Nephron progenitor cell (in vitro differentiated cells): Measurements from ENCODE around the gene CEP68.

ENCODE experiments used
- DNase-seq: peaks from one replicate; pipeline ENCODE4 v3.0.0; 2021
- H3K27ac Mint-ChIP-seq: 2 replicates; pipeline ENCODE4 v1.8.0; 2021; ENCODE audit warnings: mild to moderate bottlenecking, moderate library complexity, mixed read lengths
- H3K27me3 Mint-ChIP-seq: 2 replicates; pipeline ENCODE4 v1.8.0; 2021; ENCODE audit warnings: mild to moderate bottlenecking, low read depth, mixed read lengths; ENCODE audit not compliant: poor library complexity
- H3K36me3 Mint-ChIP-seq: 2 replicates; pipeline ENCODE4 v1.8.0; 2021; ENCODE audit warnings: low read depth, mixed read lengths
- H3K4me1 Mint-ChIP-seq: 2 replicates; pipeline ENCODE4 v1.8.0; 2021; ENCODE audit warnings: mixed read lengths
- H3K4me3 Mint-ChIP-seq: 2 replicates; pipeline ENCODE4 v1.8.0; 2021; ENCODE audit warnings: mild to moderate bottlenecking, moderate library complexity, mixed read lengths
- H3K9me3 Mint-ChIP-seq: 2 replicates; pipeline ENCODE4 v1.8.0; 2021; ENCODE audit warnings: mild to moderate bottlenecking, moderate library complexity, mixed read lengths
- TF ChIP-seq, protein P1 (sequence below): fragments of 200-600 bp; sonication (generic); IDR thresholded peaks from 2 replicates; pipeline ENCODE4 v1.5.0; 2021; ENCODE audit warnings: antibody characterized with exemption

Gene CEP68

DNA sequence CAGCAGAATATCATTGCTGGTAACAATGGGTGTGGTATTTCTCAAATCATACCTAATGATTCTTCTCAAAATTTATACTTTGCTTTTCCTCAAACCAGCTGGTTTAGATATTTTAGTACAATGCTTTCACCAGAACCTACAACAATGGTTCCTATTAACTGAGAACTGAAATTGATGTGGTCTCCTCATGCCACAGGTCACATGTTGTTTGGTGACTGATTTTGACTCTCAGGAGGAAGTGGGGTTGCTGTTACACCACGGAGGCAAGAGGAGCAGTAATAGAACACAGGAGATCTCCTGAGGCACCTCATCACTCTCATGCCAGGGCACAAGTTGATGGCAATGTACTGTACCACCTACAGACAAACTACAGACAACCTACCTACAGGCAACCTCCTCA is 3.0 kb upstream of the CEP68 start:
- Mint-ChIP-seq H3K4me1 (peaks cover 28% of the 10 kb centered on the region), H3K4me3 (no peak overlapping the region), H3K27ac (no peak overlapping the region), H3K27me3 (peaks cover 14% of the 10 kb centered on the region), H3K36me3 (peaks cover 26% of the 10 kb centered on the region), H3K9me3 (peaks cover 17% of the 10 kb centered on the region)
- DNase-seq = no peak
- TF ChIP-seq, protein P1, sequence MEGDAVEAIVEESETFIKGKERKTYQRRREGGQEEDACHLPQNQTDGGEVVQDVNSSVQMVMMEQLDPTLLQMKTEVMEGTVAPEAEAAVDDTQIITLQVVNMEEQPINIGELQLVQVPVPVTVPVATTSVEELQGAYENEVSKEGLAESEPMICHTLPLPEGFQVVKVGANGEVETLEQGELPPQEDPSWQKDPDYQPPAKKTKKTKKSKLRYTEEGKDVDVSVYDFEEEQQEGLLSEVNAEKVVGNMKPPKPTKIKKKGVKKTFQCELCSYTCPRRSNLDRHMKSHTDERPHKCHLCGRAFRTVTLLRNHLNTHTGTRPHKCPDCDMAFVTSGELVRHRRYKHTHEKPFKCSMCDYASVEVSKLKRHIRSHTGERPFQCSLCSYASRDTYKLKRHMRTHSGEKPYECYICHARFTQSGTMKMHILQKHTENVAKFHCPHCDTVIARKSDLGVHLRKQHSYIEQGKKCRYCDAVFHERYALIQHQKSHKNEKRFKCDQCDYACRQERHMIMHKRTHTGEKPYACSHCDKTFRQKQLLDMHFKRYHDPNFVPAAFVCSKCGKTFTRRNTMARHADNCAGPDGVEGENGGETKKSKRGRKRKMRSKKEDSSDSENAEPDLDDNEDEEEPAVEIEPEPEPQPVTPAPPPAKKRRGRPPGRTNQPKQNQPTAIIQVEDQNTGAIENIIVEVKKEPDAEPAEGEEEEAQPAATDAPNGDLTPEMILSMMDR = no peak

DNA sequence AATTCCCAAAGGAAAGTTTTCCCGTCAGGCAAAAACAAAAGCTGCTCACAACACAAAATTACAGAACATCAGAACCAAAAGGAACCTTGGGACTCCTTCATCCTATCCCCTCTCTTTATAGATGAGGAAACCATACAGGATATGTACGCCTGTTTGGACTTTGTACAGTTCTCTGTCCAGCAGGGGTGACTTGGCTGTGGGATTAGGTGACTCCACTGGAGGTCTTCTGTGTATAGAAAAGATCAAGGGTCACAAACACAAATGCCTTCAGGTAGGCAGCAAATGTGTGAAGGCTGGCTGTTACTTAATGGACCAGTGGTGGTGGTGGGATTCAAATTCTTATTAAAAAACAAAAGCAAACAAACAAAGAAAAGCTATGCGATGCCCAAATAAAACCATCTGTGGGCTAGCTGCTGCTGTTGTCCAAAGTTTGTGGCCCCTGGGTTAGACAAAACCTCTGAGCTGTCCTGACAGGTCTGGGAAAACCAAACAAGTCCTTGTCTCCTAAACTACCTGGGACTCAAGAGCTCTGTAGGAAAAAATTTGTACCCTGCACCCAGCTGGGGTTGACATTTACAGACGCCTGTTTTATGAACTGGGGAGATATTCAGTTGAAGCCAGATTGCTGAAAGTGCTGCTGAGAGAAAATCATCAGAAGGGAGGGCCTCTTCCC is 1.3 kb upstream of the CEP68 start:
- TF ChIP-seq, protein P1 = no peak
- H3K4me3 Mint-ChIP-seq = peak overlapping the region; percentile 92
- H3K27me3 Mint-ChIP-seq = peaks cover 14% of the 10 kb centered on the region
- no peak for DNase-seq
- H3K9me3 Mint-ChIP-seq = peaks cover 8% of the 10 kb centered on the region
- peaks cover 16% of the 10 kb centered on the region for H3K36me3 Mint-ChIP-seq
- no peak overlapping the region for H3K27ac Mint-ChIP-seq
- H3K4me1 Mint-ChIP-seq = peaks cover 45% of the 10 kb centered on the region

DNA sequence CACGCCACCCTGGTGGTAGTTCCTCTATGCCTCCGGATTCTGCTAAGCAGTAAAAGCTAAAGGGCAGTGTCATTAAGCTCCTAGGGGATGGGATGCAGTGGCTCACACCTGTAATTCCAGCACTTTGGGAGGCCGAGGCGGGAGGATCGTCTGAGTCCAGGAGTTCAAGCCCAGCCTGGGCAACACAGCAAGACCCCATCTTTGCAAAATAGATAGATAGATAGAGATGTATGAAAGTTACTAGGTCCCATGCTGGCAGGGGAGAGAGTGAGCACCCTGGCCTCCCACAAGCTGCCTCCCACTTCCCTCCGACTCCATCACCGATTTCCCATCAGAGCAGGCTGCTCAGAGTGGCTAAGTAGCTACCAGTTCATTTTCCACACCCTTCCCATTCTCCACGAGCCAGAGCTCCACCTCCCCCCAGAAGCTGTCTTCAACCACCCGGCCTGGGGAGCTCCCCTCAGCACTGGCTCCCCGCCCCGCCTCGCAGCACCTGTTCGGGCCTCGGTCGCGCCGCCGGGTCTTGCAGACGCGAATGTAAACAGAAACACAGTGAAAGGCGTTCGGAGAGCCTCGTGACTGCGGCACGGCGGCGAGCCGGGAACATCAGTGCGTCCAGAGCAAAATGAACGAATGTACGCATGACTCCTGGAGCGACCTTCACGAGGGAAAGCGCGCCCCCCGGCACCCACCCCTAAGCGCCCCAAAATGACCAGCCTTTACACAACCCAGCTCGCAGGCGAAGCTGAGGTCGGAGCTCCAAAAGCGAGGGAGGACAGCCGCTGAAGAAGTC is 598 bp upstream of the CEP68 start:
- Mint-ChIP-seq H3K36me3 (peaks cover 16% of the 10 kb centered on the region), H3K27me3 (peaks cover 14% of the 10 kb centered on the region)

DNA sequence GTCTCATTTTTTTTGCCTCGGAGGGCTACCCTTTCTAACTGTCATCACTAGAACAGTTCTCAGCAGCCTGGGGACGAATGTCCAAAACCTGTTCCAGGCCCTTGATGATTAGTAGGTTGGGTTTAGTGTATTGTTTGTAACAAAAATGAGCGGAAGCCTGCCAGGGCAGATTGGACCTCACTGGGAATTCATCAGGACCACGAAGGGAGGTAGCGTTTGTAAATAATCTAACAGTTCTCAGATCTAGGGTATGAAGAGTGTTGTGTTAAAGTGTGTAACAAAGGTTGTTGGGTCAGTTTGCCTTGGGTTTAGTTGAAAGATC is 799 bp downstream of the CEP68 start:
- peaks cover 1% of the 10 kb centered on the region for H3K9me3 Mint-ChIP-seq
- peak overlapping the region; percentile 95 for H3K4me3 Mint-ChIP-seq

More for the DNA sequence above, 598 bp upstream of the CEP68 start:
- peak overlapping the region; percentile 92 for H3K4me3 Mint-ChIP-seq
- peaks cover 52% of the 10 kb centered on the region for H3K4me1 Mint-ChIP-seq
- H3K9me3 Mint-ChIP-seq = peaks cover 8% of the 10 kb centered on the region
- no peak overlapping the region for H3K27ac Mint-ChIP-seq
- TF ChIP-seq, protein P1 = no peak
- DNase-seq = peak; percentile 63

DNA sequence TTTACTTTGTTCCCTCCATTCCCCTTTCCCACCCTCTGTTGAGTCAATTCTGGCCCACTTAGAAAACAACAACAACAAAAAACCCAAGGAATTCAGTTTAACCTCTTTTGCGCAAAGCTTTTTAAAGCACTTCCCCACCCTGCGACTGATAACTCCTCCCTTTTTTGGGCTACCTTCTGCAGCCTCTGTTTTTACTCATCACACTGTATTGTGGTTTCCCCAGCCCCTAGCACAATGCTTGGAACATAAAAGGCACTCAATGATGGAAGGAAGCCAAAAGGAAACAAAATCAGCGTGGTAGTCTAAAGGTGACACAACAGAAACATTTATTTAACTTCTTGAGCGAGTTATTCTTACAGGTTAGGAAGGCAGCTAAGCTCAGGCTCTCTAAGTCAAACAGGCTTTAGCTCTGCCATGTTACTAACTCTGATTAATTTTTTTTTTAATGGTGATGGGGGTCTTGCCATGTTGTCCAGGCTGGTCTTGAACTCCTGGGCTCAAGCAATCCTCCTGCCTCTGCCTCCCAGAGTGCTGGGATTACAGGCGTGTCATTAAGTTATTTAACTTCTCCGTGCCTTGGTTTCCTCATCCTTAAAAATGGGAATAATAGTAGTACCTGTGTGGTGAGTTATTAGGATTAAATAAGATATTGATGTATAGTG is 1.3 kb downstream of the CEP68 start:
- H3K36me3 Mint-ChIP-seq = no peaks in the 10 kb centered on the region
- peaks cover 64% of the 10 kb centered on the region for H3K4me1 Mint-ChIP-seq
- peaks cover 10% of the 10 kb centered on the region for H3K27me3 Mint-ChIP-seq
- no peak for DNase-seq
- TF ChIP-seq, protein P1 = no peak
- H3K27ac Mint-ChIP-seq = peak overlapping the region; percentile 75
- H3K4me3 Mint-ChIP-seq = peak overlapping the region; percentile 95
- no peaks in the 10 kb centered on the region for H3K9me3 Mint-ChIP-seq

More for the DNA sequence above, 799 bp downstream of the CEP68 start:
- DNase-seq = no peak
- Mint-ChIP-seq H3K27ac (peak overlapping the region; percentile 75), H3K36me3 (peaks cover 2% of the 10 kb centered on the region), H3K4me1 (peaks cover 63% of the 10 kb centered on the region), H3K27me3 (peaks cover 14% of the 10 kb centered on the region)
- TF ChIP-seq, protein P1 = no peak
